Tibial artery (tissue), 4 donors: ENCODE results near the gene DYSF.

Source experiments
- DNase-seq, 2 donors: peaks; one replicate each; pipeline ENCODE4 v3.0.0-alpha.2; 2019
- H3K27ac ChIP-seq, 2 donors: fragments of 200-600 bp; sonication (generic) in 1 of 2; 1 replicate in 1 of 2; 2 replicates in 1 of 2; pipeline ENCODE4 v1.5.1; 2018 to 2019; ENCODE audit warnings: mild to moderate bottlenecking in 1 of 2
- H3K27me3 ChIP-seq, 2 donors: fragments of 200-600 bp; sonication (generic) in 1 of 2; one replicate each; pipeline versions ENCODE4 v1.5.1 to v1.6.0; 2016 to 2019
- H3K36me3 ChIP-seq, 3 donors: fragments of 200-600 bp; sonication (generic) in 2 of 3; one replicate each; pipeline ENCODE4 v1.5.1; 2016 to 2019; ENCODE audit warnings: mild to moderate bottlenecking in 2 of 3
- H3K4me1 ChIP-seq, 4 donors: fragments of 200-600 bp; sonication (generic) in 2 of 4; 1 replicate in 3 of 4; 2 replicates in 1 of 4; pipeline ENCODE4 v1.5.1; 2016 to 2019
- H3K4me3 ChIP-seq, 2 donors: fragments of 200-600 bp; sonication (generic) in 1 of 2; 1 replicate in 1 of 2; 2 replicates in 1 of 2; pipeline ENCODE4 v1.5.1; 2018 to 2019; ENCODE audit warnings: mild to moderate bottlenecking in 2 of 2
- H3K9me3 ChIP-seq, 3 donors: fragments of 200-600 bp; sonication (generic) in 1 of 3; one replicate each; pipeline ENCODE4 v1.5.1; 2016 to 2019
- CTCF ChIP-seq, 2 experiments: fragments of 200-600 bp in 1 of 2; fragments of 450-650 bp in 1 of 2; IDR thresholded peaks; one replicate each; pipeline ENCODE4 v1.5.1; 2017 to 2019; ENCODE audit warnings: antibody characterized with exemption in 2 of 2, mild to moderate bottlenecking in 1 of 2, moderate library complexity in 1 of 2
- intact Hi-C: fragments of 100-400 bp; cut with DNase I; formaldehyde crosslinking; loops from one replicate; pipeline ENCODE4 v1.15.0; 2023; ENCODE audit warnings: low total_unique reads

Gene DYSF

GRCh38 chr2:71540818-71541217, 87.5 kb downstream of the DYSF start:
- H3K9me3 ChIP-seq: no peaks in the 10 kb centered on the region
- peaks cover 0 to 9% (median 4%) of the 10 kb centered on the region in 3 donors for H3K36me3 ChIP-seq
- H3K27ac ChIP-seq: no peak overlapping the region
- TF ChIP-seq CTCF (IDR thresholded peaks at IDR 0.05): no peak
- no peak for DNase-seq
- peaks cover 0 to 5% of the 10 kb centered on the region in 2 donors for H3K27me3 ChIP-seq
- peaks cover 0 to 4% (median 0%) of the 10 kb centered on the region in 4 donors for H3K4me1 ChIP-seq
- H3K4me3 ChIP-seq: no peak overlapping the region
- intact Hi-C loops: no loop called here

- DNase-seq: peak in 1 of 2 donors; percentile 48
- no peak overlapping the region for H3K27ac ChIP-seq
- H3K27me3 ChIP-seq: peaks cover 0 to 5% of the 10 kb centered on the region in 2 donors
- H3K36me3 ChIP-seq: no peaks in the 10 kb centered on the region
- TF ChIP-seq CTCF (IDR thresholded peaks at IDR 0.05): no peak
- intact Hi-C loops: loop anchor here (5.0 kb wide), 3 partner anchors 72 to 607 kb away; no protein-coding TSS in a partner anchor
- H3K4me1 ChIP-seq: peaks cover 0 to 4% (median 0%) of the 10 kb centered on the region in 4 donors
- H3K9me3 ChIP-seq: no peaks in the 10 kb centered on the region
- no peak overlapping the region for H3K4me3 ChIP-seq
Observed at GRCh38 chr2:71544919-71545571, 91.7 kb downstream of the DYSF start.

GRCh38 chr2:71545572-71546274, 92.4 kb downstream of the DYSF start:
- no peaks in the 10 kb centered on the region for H3K9me3 ChIP-seq

GRCh38 chr2:71546275-71546638, 92.9 kb downstream of the DYSF start:
- peaks cover 0 to 4% (median 0%) of the 10 kb centered on the region in 4 donors for H3K4me1 ChIP-seq
- peaks cover 0 to 5% of the 10 kb centered on the region in 2 donors for H3K27me3 ChIP-seq
- H3K9me3 ChIP-seq: no peaks in the 10 kb centered on the region
- no peak for TF ChIP-seq CTCF (IDR thresholded peaks at IDR 0.05)
- DNase-seq: no peak
- H3K4me3 ChIP-seq: no peak overlapping the region
- H3K36me3 ChIP-seq: no peaks in the 10 kb centered on the region
- intact Hi-C loops: loop anchor here (5.0 kb wide), 3 partner anchors 71 to 606 kb away; no protein-coding TSS in a partner anchor
- no peak overlapping the region for H3K27ac ChIP-seq

More at GRCh38 chr2:71545572-71546274, 92.4 kb downstream of the DYSF start:
- H3K27ac ChIP-seq: no peak overlapping the region
- TF ChIP-seq CTCF (IDR thresholded peaks at IDR 0.05): peak; percentile 67
- DNase-seq: peak in 1 of 2 donors; percentile 70
- no peaks in the 10 kb centered on the region for H3K36me3 ChIP-seq
- intact Hi-C loops: loop anchor here (5.0 kb wide), 3 partner anchors 72 to 607 kb away; no protein-coding TSS in a partner anchor
- peaks cover 0 to 5% of the 10 kb centered on the region in 2 donors for H3K27me3 ChIP-seq
- no peak overlapping the region for H3K4me3 ChIP-seq
- H3K4me1 ChIP-seq: peaks cover 0 to 4% (median 0%) of the 10 kb centered on the region in 4 donors

GRCh38 chr2:71546777-71547281, 93.5 kb downstream of the DYSF start:
- Histone ChIP-seq H3K9me3 (no peaks in the 10 kb centered on the region), H3K4me1 (peaks cover 0 to 4% (median 0%) of the 10 kb centered on the region in 4 donors), H3K4me3 (no peak overlapping the region), H3K36me3 (no peaks in the 10 kb centered on the region), H3K27ac (no peak overlapping the region), H3K27me3 (peaks cover 0 to 5% of the 10 kb centered on the region in 2 donors)
- TF ChIP-seq CTCF (IDR thresholded peaks at IDR 0.05): no peak
- peak in 1 of 2 donors; percentile 59 for DNase-seq
- intact Hi-C loops: loop anchor here (5.0 kb wide), 3 partner anchors 70 to 605 kb away; no protein-coding TSS in a partner anchor
